Parathyroid adenoma (tissue), 2 donors: ENCODE results near the gene MGAT4B.

Source experiments
- H2AFZ ChIP-seq: fragments of 300-600 bp; sonication (generic); one replicate; pipeline ENCODE4 v1.7.0; 2017; ENCODE audit warnings: antibody characterized with exemption, mild to moderate bottlenecking
- H3K27ac ChIP-seq: fragments of 300-600 bp; sonication (generic); one replicate; pipeline ENCODE4 v1.7.0; 2017
- H3K27me3 ChIP-seq: fragments of 300-600 bp; sonication (generic); one replicate; pipeline ENCODE4 v1.7.0; 2017; ENCODE audit warnings: low read length; ENCODE audit not compliant: control insufficient read depth, insufficient read depth
- H3K36me3 ChIP-seq: fragments of 300-600 bp; sonication (generic); one replicate; pipeline ENCODE4 v1.7.0; 2017; ENCODE audit warnings: low read length; ENCODE audit not compliant: control insufficient read depth, insufficient read depth
- H3K4me1 ChIP-seq: fragments of 300-600 bp; sonication (generic); one replicate; pipeline ENCODE4 v1.7.0; 2017; ENCODE audit warnings: control low read depth
- H3K4me2 ChIP-seq: fragments of 300-600 bp; sonication (generic); one replicate; pipeline ENCODE4 v1.7.0; 2017; ENCODE audit warnings: low read length
- H3K4me3 ChIP-seq: fragments of 300-600 bp; sonication (generic); one replicate; pipeline ENCODE4 v1.7.0; 2017; ENCODE audit warnings: low read depth, low read length
- H3K79me2 ChIP-seq: fragments of 300-600 bp; sonication (generic); one replicate; pipeline ENCODE4 v1.7.0; 2017; ENCODE audit warnings: control low read depth
- H3K9ac ChIP-seq: fragments of 300-600 bp; sonication (generic); one replicate; pipeline ENCODE4 v1.7.0; 2017; ENCODE audit warnings: mild to moderate bottlenecking
- H3K9me3 ChIP-seq: fragments of 300-600 bp; sonication (generic); one replicate; pipeline ENCODE4 v1.7.0; 2017; ENCODE audit warnings: low read length; ENCODE audit not compliant: control insufficient read depth
- TF ChIP-seq, protein P1 (sequence below): fragments of 300-600 bp; sonication (generic); IDR thresholded peaks from one replicate; pipeline ENCODE4 v1.7.0; 2017; ENCODE audit warnings: antibody characterized with exemption, mild to moderate bottlenecking
- donor health status: primary hyperparathyroidism.

Gene MGAT4B

DNA sequence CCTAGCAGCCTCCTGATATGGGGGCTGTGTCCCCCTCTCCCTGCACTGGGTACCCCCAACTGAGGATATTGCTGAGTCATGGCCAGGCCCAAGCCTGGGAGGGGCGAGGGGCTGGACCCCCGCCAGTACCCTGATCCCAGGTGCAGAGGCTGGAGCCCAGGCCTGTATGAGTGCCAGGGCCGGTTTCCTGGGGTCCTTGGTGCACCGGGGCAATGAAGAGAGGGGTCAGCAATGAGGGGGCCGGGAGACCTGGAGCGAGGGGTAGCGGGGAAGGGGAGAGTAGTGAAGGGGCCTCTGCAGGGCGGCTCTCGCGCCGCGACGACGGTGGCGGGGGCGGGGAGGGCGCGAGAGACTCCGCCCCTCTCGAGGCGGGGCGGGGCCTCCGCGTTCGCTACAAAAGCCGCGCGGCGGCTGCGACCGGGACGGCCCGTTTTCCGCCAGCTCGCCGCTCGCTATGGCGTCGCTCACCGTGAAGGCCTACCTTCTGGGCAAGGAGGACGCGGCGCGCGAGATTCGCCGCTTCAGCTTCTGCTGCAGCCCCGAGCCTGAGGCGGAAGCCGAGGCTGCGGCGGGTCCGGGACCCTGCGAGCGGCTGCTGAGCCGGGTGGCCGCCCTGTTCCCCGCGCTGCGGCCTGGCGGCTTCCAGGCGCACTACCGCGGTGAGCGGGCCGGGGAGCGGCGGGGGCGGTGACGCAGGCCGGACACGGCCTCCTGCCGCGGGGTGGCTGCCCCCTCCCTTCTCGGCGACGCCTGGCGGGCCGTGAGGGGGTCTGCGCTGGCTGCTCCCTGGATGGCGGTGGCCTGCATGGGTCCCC, 14.0 kb upstream of the MGAT4B start, which contains the start of gene SQSTM1:
Gene SQSTM1 (plus strand): TSS at position 423 of the 815 bp plus-strand sequence. CDS start 32 bp downstream, at position 455.
- H2AFZ ChIP-seq = peak within 1 kb of the TSS; percentile 90
- TF ChIP-seq, protein P1, sequence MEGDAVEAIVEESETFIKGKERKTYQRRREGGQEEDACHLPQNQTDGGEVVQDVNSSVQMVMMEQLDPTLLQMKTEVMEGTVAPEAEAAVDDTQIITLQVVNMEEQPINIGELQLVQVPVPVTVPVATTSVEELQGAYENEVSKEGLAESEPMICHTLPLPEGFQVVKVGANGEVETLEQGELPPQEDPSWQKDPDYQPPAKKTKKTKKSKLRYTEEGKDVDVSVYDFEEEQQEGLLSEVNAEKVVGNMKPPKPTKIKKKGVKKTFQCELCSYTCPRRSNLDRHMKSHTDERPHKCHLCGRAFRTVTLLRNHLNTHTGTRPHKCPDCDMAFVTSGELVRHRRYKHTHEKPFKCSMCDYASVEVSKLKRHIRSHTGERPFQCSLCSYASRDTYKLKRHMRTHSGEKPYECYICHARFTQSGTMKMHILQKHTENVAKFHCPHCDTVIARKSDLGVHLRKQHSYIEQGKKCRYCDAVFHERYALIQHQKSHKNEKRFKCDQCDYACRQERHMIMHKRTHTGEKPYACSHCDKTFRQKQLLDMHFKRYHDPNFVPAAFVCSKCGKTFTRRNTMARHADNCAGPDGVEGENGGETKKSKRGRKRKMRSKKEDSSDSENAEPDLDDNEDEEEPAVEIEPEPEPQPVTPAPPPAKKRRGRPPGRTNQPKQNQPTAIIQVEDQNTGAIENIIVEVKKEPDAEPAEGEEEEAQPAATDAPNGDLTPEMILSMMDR = no peak
- H3K9me3 ChIP-seq = no peaks in the 10 kb centered on the region
- H3K4me3 ChIP-seq = peak within 1 kb of the TSS; percentile 74
- peak within 1 kb of the TSS; percentile 96 for H3K27ac ChIP-seq
- peak within 1 kb of the TSS; percentile 79 for H3K4me2 ChIP-seq
- no peaks in the 10 kb centered on the region for H3K36me3 ChIP-seq
- peaks cover 23% of the 10 kb centered on the region for H3K79me2 ChIP-seq
- H3K9ac ChIP-seq = peak within 1 kb of the TSS; percentile 93
- no peaks in the 10 kb centered on the region for H3K27me3 ChIP-seq
- peaks cover 31% of the 10 kb centered on the region for H3K4me1 ChIP-seq

DNA sequence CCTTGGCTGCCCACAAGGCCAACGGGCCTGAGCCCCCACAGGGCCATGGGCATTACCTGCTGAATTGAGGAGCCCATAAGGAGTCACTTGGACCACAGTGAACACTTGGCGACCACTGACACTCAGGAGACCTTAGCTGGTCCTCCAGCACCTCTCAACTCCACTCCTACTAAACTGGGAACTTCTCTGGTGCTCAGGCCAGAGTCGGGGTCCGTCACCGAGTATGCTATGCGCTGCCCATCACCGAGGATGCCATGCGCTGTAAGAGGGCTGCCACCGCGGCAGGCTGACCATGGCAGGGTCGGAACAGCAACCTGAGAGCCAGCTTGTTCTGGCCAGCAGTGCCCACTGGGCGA, 13.4 kb upstream of the MGAT4B start:
- TF ChIP-seq, protein P1 = no peak

DNA sequence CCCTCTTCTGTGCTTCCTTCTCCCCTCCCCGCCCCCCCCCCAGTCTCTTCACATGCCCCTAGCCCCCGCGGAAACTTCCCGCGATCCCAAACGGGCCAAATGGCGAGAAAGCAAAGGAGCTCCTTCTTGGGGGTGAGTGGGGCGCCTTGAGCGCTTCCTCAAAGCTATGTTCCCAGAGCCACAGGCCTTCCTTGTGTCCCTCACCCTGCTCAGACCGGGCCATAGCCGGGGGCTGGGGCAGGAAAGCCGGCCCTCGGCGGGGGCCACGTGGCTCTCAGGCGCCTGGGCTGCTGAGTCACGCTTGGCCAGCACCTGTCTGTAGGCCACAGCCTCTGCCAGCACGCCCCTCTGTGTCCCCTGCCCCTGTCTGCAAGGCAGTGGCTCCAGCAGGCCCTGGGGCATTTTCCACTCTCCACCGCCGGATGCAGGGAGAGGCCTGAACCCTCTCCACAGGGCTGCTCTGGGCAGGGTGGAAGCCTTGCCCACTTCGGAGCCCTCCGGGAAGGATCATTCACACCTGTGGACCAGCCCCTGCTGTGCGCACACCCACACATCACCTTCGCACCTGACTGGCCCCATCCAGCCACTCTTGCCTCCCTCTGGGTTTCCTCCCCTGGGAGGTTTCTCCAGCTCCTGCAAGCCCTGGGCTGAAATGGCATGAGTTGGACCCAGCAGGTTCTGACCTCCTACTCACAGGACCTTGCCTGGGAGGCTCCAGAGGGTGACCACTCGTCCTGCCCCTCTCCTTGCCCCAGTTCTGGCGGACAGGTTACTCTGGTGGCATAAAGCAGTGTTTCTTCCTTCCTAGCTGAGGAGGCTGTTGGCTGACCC, 12.8 kb upstream of the MGAT4B start:
- Histone ChIP-seq H3K4me1 (peaks cover 31% of the 10 kb centered on the region), H3K27ac (peak overlapping the region; percentile 96), H3K79me2 (peaks cover 20% of the 10 kb centered on the region), H3K4me2 (peak overlapping the region; percentile 79), H3K9ac (no peak overlapping the region), H3K36me3 (no peaks in the 10 kb centered on the region), H3K9me3 (no peaks in the 10 kb centered on the region), H3K27me3 (no peaks in the 10 kb centered on the region), H2AFZ (peak overlapping the region; percentile 90), H3K4me3 (peak overlapping the region; percentile 74)
- TF ChIP-seq, protein P1 = no peak

More for the DNA sequence above, 13.4 kb upstream of the MGAT4B start:
- Histone ChIP-seq H3K9ac (no peak overlapping the region), H2AFZ (peak overlapping the region; percentile 90), H3K27ac (peak overlapping the region; percentile 96), H3K27me3 (no peaks in the 10 kb centered on the region), H3K4me1 (peaks cover 31% of the 10 kb centered on the region), H3K9me3 (no peaks in the 10 kb centered on the region), H3K79me2 (peaks cover 20% of the 10 kb centered on the region), H3K4me3 (peak overlapping the region; percentile 74), H3K36me3 (no peaks in the 10 kb centered on the region), H3K4me2 (peak overlapping the region; percentile 79)

DNA sequence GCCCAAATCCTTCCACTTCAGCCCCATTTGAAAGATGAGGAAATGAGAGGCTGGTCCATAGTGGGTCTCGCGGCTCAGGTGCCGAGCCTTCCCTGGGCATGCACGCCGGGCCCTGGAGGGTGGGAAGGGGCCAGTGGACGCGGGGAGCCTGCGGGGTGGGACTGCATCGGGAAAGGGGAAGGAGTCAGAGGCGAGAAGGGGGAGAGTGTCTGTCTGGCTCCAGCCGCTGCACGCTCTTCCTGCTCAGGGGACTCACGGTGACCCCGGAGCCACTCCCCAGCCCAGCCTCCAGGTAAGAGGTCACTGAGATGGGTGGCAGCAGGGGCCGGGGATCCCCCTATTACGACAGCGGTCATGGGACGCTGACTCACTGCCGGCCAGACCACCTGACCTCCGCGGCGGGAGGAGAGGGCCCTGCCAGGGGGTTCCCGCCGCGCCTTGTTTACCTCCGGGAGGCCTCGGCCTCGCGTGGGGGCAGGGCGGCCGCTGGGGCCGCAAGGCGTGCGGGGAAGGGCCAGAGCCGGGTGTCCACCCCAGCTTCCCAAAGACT, 12.2 kb upstream of the MGAT4B start:
- Histone ChIP-seq H2AFZ (peak overlapping the region; percentile 90), H3K4me3 (peak overlapping the region; percentile 74), H3K9me3 (no peaks in the 10 kb centered on the region), H3K9ac (no peak overlapping the region), H3K27ac (peak overlapping the region; percentile 96), H3K4me2 (peak overlapping the region; percentile 79), H3K4me1 (peaks cover 31% of the 10 kb centered on the region), H3K36me3 (no peaks in the 10 kb centered on the region), H3K27me3 (no peaks in the 10 kb centered on the region), H3K79me2 (peaks cover 17% of the 10 kb centered on the region)
- TF ChIP-seq, protein P1 = no peak
